DND-41 (cell line): Measurements from ENCODE around the gene HOXA3.

ENCODE experiments used
- ATAC-seq: fragments of 200-7000 bp; cut with Tn5 transposase; 3 replicates; pipeline ENCODE4 v1.9.1; 2021; ENCODE audit warnings: low read depth; ENCODE audit not compliant: insufficient read depth
- DNase-seq: peaks from one replicate; pipeline ENCODE4 v3.0.0-alpha.2; 2020
- H2AFZ ChIP-seq: 2 replicates; pipeline ENCODE4 v1.6.0; 2012; ENCODE audit warnings: low read depth, low read length
- H3K27ac ChIP-seq: 2 replicates; pipeline ENCODE4 v1.5.1; 2012; ENCODE audit warnings: low read length, inconsistent platforms
- H3K27me3 ChIP-seq: fragments of 200-600 bp; sonication (generic); 2 replicates; pipeline ENCODE4 v1.6.0; 2012; ENCODE audit warnings: low read length, mild to moderate bottlenecking, inconsistent platforms; ENCODE audit not compliant: insufficient read depth, poor library complexity
- H3K36me3 ChIP-seq: 2 replicates; pipeline ENCODE4 v1.5.1; 2012; ENCODE audit warnings: low read length, inconsistent platforms; ENCODE audit not compliant: insufficient read depth
- H3K4me1 ChIP-seq: 2 replicates; pipeline ENCODE4 v1.5.1; 2012; ENCODE audit warnings: mild to moderate bottlenecking, low read length; ENCODE audit not compliant: insufficient read depth
- H3K4me2 ChIP-seq: 2 replicates; pipeline ENCODE4 v1.6.0; 2012; ENCODE audit warnings: mild to moderate bottlenecking, moderate library complexity, low read length, inconsistent platforms; ENCODE audit not compliant: insufficient read depth
- H3K4me3 ChIP-seq, 2 experiments: fragments of 200-600 bp in 1 of 2; shearing (Covaris generic) in 1 of 2; 2 replicates each; pipeline ENCODE4 v1.5.1; 2012 to 2016; ENCODE audit warnings: inconsistent platforms in 2 of 2, low read length in 2 of 2, mild to moderate bottlenecking in 2 of 2, low read depth in 1 of 2, moderate library complexity in 1 of 2
- H3K79me2 ChIP-seq: 2 replicates; pipeline ENCODE4 v1.6.0; 2012; ENCODE audit warnings: low read length, inconsistent platforms; ENCODE audit not compliant: insufficient read depth
- H3K9ac ChIP-seq: 2 replicates; pipeline ENCODE4 v1.6.0; 2012; ENCODE audit warnings: low read depth, mild to moderate bottlenecking, inconsistent platforms, low read length, moderate library complexity
- H3K9me3 ChIP-seq: 2 replicates; pipeline ENCODE4 v1.5.1; 2012; ENCODE audit warnings: low read length, moderate library complexity, mild to moderate bottlenecking, inconsistent platforms; ENCODE audit not compliant: insufficient read depth, severe bottlenecking
- H4K20me1 ChIP-seq: 2 replicates; pipeline ENCODE4 v1.6.0; 2012; ENCODE audit warnings: low read length; ENCODE audit not compliant: insufficient read depth
- EZH2 ChIP-seq: IDR thresholded peaks from 3 replicates; pipeline ENCODE4 v1.6.1; 2012; ENCODE audit warnings: borderline replicate concordance, low read depth, mild to moderate bottlenecking, moderate library complexity, low read length, inconsistent platforms; ENCODE audit not compliant: severe bottlenecking
- TF ChIP-seq, protein P1 (sequence below): IDR thresholded peaks from 2 replicates; pipeline ENCODE4 v1.5.1; 2012; ENCODE audit warnings: borderline replicate concordance, low read length, moderate library complexity, mild to moderate bottlenecking; ENCODE audit not compliant: poor library complexity, severe bottlenecking; ENCODE audit errors: extremely low read depth

The HOXA3 gene

DNA sequence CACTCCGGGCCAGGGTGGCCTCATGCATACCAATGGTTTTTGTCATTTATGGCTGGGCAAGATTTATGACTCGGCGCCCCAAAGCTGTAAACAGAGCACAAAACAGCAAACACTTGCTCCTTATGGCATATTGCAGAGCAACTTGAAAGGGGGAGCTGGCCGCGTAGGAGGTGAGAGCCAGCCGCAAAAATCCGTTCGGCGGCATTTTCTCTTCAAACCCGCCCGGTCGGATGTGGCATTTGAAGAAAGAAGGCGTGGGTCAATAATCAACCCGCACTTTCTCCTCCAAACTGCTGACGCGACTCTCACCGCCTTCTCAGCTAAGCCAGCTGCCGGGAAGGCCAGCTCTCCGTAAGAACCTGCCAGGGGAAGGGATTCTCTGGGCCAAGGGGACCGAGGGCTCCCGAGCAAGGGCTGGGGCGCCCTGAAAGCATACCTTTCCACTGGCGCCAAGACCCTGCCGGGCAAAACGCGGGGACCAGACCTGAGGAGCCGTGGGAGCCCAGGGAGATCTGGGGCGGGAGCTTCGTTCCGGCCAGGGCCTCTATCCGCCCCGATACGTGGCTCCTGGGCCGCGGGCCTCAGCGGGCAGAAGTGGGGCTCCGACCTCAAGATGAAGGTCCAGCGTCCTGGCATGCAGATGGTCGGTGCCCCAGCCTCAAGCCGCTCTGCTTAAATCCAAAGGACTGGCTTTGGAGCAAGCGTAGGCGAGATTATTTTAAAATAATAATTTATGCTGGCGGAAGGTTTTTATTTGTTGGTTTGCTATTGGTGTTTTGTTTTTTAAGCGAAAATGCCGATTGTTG, 37.0 kb downstream of the HOXA3 start:
- H3K4me1 ChIP-seq, result no peaks in the 10 kb centered on the region
- H3K4me2 ChIP-seq, result no peak overlapping the region
- DNase-seq (no peak), ATAC-seq (no peak)
- no peak overlapping the region for H3K27ac ChIP-seq
- no peaks in the 10 kb centered on the region for H3K27me3 ChIP-seq
- no peaks in the 10 kb centered on the region for H3K9me3 ChIP-seq
- TF ChIP-seq, protein P1, sequence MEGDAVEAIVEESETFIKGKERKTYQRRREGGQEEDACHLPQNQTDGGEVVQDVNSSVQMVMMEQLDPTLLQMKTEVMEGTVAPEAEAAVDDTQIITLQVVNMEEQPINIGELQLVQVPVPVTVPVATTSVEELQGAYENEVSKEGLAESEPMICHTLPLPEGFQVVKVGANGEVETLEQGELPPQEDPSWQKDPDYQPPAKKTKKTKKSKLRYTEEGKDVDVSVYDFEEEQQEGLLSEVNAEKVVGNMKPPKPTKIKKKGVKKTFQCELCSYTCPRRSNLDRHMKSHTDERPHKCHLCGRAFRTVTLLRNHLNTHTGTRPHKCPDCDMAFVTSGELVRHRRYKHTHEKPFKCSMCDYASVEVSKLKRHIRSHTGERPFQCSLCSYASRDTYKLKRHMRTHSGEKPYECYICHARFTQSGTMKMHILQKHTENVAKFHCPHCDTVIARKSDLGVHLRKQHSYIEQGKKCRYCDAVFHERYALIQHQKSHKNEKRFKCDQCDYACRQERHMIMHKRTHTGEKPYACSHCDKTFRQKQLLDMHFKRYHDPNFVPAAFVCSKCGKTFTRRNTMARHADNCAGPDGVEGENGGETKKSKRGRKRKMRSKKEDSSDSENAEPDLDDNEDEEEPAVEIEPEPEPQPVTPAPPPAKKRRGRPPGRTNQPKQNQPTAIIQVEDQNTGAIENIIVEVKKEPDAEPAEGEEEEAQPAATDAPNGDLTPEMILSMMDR, result no peak
- no peak for TF ChIP-seq EZH2
- no peaks in the 10 kb centered on the region for H4K20me1 ChIP-seq
- H3K4me3 ChIP-seq, result no peak overlapping the region
- no peaks in the 10 kb centered on the region for H3K79me2 ChIP-seq
- H3K9ac ChIP-seq, result no peak overlapping the region
- no peaks in the 10 kb centered on the region for H3K36me3 ChIP-seq
- H2AFZ ChIP-seq, result no peak overlapping the region

DNA sequence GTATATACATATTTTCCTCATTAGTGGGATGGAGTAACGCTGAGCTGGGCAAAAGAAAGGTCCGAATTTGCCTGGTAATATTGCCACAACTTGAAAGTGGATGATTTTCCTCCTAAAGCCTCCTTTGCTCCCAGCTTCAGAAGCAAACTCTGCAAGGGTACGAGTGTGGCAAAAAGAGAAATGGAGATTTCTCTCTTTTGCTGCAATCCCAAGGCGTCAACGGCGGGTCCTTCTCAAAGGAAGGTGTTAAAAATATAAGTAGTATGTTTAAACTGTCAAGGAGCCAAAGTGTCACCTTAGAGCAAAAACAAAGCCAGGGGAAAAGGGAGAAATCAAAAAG, 37.5 kb downstream of the HOXA3 start:
- no peaks in the 10 kb centered on the region for H3K36me3 ChIP-seq
- no peak overlapping the region for H2AFZ ChIP-seq
- H3K27me3 ChIP-seq, result no peaks in the 10 kb centered on the region
- TF ChIP-seq, protein P1, result no peak
- no peak for TF ChIP-seq EZH2
- DNase-seq (no peak), ATAC-seq (no peak)
- no peak overlapping the region for H3K4me2 ChIP-seq
- H3K4me3 ChIP-seq, result no peak overlapping the region
- H3K79me2 ChIP-seq, result no peaks in the 10 kb centered on the region
- H4K20me1 ChIP-seq, result no peaks in the 10 kb centered on the region
- no peak overlapping the region for H3K27ac ChIP-seq
- H3K9ac ChIP-seq, result no peak overlapping the region
- no peaks in the 10 kb centered on the region for H3K9me3 ChIP-seq
- H3K4me1 ChIP-seq, result no peaks in the 10 kb centered on the region

DNA sequence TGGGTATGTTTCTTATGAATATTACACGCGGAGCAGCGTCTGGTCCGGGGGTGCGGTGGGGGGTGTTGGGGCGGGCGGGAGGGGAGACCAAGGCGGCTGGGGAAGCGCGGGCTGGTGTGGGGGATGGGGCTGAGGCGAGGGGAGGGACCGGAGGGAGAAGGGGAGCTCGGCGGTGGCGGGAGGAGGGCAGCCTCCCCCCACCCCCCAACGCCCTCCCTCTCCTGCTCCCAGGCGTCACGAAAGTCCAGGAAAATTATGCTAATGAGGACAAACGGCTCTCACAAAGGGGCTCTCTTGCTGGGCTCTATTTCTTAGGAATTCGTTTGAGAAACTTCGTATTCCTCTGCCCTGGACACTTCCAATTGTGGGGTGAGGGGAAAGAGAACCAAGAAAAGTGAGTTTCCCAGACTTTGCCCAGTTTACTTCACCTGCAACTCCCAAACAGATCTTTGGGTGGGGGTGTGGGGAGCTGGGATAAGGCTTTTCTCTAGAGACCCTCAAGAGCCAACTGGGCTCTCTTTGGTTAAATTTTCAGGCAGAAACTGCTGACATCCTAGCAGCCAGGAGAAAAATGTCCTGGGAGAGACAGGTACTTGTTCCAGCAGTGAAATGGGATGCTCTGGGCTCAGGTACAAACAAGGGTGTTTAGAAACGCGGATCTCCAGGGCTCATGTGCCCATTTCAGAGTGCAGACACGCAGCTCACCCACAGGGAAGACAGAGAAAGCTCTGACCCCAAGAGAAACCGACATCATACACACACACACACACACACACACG, 38.2 kb downstream of the HOXA3 start:
- H3K4me2 ChIP-seq, result no peak overlapping the region
- no peaks in the 10 kb centered on the region for H3K27me3 ChIP-seq
- no peak overlapping the region for H3K27ac ChIP-seq
- no peaks in the 10 kb centered on the region for H3K79me2 ChIP-seq
- no peaks in the 10 kb centered on the region for H3K36me3 ChIP-seq
- H2AFZ ChIP-seq, result no peak overlapping the region
- no peaks in the 10 kb centered on the region for H3K4me1 ChIP-seq
- DNase-seq (no peak), ATAC-seq (no peak)
- TF ChIP-seq EZH2, result no peak
- TF ChIP-seq, protein P1, result no peak
- H4K20me1 ChIP-seq, result no peaks in the 10 kb centered on the region
- no peak overlapping the region for H3K9ac ChIP-seq
- H3K4me3 ChIP-seq, result no peak overlapping the region
- H3K9me3 ChIP-seq, result no peaks in the 10 kb centered on the region
